22Rv1 (cell line): ENCODE measurements around the gene TOMM20.
A peak's percentile ranks its signal among the peaks of the same experiment; 100 is the strongest.

Experiments
- H3K27ac ChIP-seq: fragments of 450-650 bp; 2 replicates; pipeline ENCODE4 v1.5.1; 2017
- CTCF ChIP-seq: fragments of 450-650 bp; IDR thresholded peaks from 2 replicates; pipeline ENCODE4 v1.5.1; 2017; ENCODE audit warnings: mild to moderate bottlenecking
- ZFX ChIP-seq: fragments of 450-650 bp; IDR thresholded peaks from 2 replicates; pipeline ENCODE4 v1.6.1; 2017; ENCODE audit warnings: antibody characterized with exemption, borderline replicate concordance

The TOMM20 gene

GRCh38 chr1:235127203-235127602 lies 1.4 kb downstream of the TOMM20 start:
- TF ChIP-seq CTCF (no peak), ZFX (no peak)
- peak overlapping the region; percentile 77; the same call in 1 of the 2 replicates for H3K27ac ChIP-seq

GRCh38 chr1:235124665-235125064 lies 4.0 kb downstream of the TOMM20 start:
- no peak overlapping the region for H3K27ac ChIP-seq
- TF ChIP-seq ZFX (no peak), CTCF (no peak)

GRCh38 chr1:235124111-235124510 lies 4.5 kb downstream of the TOMM20 start:
- H3K27ac ChIP-seq: no peak overlapping the region
- TF ChIP-seq CTCF: no peak
- TF ChIP-seq ZFX: no peak

- TF ChIP-seq CTCF: no peak
- no peak for TF ChIP-seq ZFX
- no peak overlapping the region for H3K27ac ChIP-seq
Observed at GRCh38 chr1:235122348-235122747, 6.3 kb downstream of the TOMM20 start.

- no peak overlapping the region; the same call in 1 of the 2 replicates for H3K27ac ChIP-seq
- TF ChIP-seq CTCF (no peak), ZFX (no peak)
Observed at GRCh38 chr1:235113183-235113917, 15.3 kb downstream of the TOMM20 start.

- H3K27ac ChIP-seq: no peak overlapping the region; the same call in 1 of the 2 replicates
- TF ChIP-seq ZFX: no peak
- no peak for TF ChIP-seq CTCF
Observed at GRCh38 chr1:235112297-235113182, 16.1 kb downstream of the TOMM20 start.

- TF ChIP-seq ZFX (no peak), CTCF (no peak)
- no peak overlapping the region for H3K27ac ChIP-seq
Observed at GRCh38 chr1:235111107-235111506, 17.5 kb downstream of the TOMM20 start.
